ENCODE measurements around the gene TMTC1.

Gene TMTC1

GRCh38 chr12:29728030-29728429 lies 55.7 kb downstream of the TMTC1 start:
- Histone ChIP-seq H3K27me3 (ENCODE audit: low read depth) (no peaks in the 10 kb centered on the region), H3K4me3 (no peak overlapping the region), H3K36me3 (replicated peaks) (no peaks in the 10 kb centered on the region), H3K4me1 (peaks cover 13% of the 10 kb centered on the region), H3K9me3 (no peaks in the 10 kb centered on the region)
- no peak for DNase-seq (ENCODE audit: low spot score in 2 of 2)
- in situ Hi-C loops (cut with MboI; ENCODE audit: low sequenced_read_pairs), result no loop called here

- no peaks in the 10 kb centered on the region for H3K27me3 ChIP-seq (ENCODE audit: low read depth)
- H3K4me3 ChIP-seq, result no peak overlapping the region
- no peaks in the 10 kb centered on the region for H3K9me3 ChIP-seq
- H3K4me1 ChIP-seq, result peaks cover 9% of the 10 kb centered on the region
- no peaks in the 10 kb centered on the region for H3K36me3 ChIP-seq (replicated peaks)
- DNase-seq (ENCODE audit: low spot score in 2 of 2), result no peak
- in situ Hi-C loops (cut with MboI; ENCODE audit: low sequenced_read_pairs), result no loop called here
Observed at GRCh38 chr12:29726741-29727348, 56.9 kb downstream of the TMTC1 start.

DNA sequence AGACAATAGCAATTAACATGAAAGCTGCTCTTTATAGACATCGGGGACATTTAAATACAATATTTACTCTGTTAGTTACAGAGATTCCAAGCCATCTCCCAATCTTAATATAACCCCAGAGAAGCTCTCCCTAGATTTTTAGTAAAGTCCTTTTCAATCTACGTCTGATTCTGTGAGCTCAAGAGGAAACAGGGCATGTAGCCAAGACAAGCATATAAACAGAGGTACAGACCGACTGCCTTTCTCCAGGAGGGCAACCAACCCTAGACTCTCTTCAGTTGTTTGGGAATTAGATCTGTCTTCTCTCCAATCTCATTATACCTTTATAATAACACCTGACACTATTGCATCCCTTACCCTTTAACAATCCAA lies 57.4 kb downstream of the TMTC1 start:
- no peak for DNase-seq (ENCODE audit: low spot score in 2 of 2)
- Histone ChIP-seq H3K9me3 (no peaks in the 10 kb centered on the region), H3K27me3 (ENCODE audit: low read depth) (no peaks in the 10 kb centered on the region), H3K36me3 (replicated peaks) (no peaks in the 10 kb centered on the region), H3K4me3 (no peak overlapping the region), H3K4me1 (peaks cover 9% of the 10 kb centered on the region)
- in situ Hi-C loops (cut with MboI; ENCODE audit: low sequenced_read_pairs), result no loop called here

- Histone ChIP-seq H3K4me1 (peaks cover 9% of the 10 kb centered on the region), H3K9me3 (no peaks in the 10 kb centered on the region), H3K36me3 (replicated peaks) (no peaks in the 10 kb centered on the region), H3K4me3 (no peak overlapping the region), H3K27me3 (ENCODE audit: low read depth) (no peaks in the 10 kb centered on the region)
- peak; percentile 42 to 73 for DNase-seq (ENCODE audit: low spot score in 2 of 2)
- in situ Hi-C loops (cut with MboI; ENCODE audit: low sequenced_read_pairs), result no loop called here
Observed at GRCh38 chr12:29725587-29726320, 58.0 kb downstream of the TMTC1 start.

GRCh38 chr12:29722164-29722563 lies 61.6 kb downstream of the TMTC1 start:
- Histone ChIP-seq H3K4me3 (no peak overlapping the region), H3K9me3 (no peaks in the 10 kb centered on the region), H3K27me3 (ENCODE audit: low read depth) (no peaks in the 10 kb centered on the region), H3K4me1 (peaks cover 9% of the 10 kb centered on the region), H3K36me3 (replicated peaks) (no peaks in the 10 kb centered on the region)
- no peak for DNase-seq (ENCODE audit: low spot score in 2 of 2)
- in situ Hi-C loops (cut with MboI; ENCODE audit: low sequenced_read_pairs), result no loop called here

DNA sequence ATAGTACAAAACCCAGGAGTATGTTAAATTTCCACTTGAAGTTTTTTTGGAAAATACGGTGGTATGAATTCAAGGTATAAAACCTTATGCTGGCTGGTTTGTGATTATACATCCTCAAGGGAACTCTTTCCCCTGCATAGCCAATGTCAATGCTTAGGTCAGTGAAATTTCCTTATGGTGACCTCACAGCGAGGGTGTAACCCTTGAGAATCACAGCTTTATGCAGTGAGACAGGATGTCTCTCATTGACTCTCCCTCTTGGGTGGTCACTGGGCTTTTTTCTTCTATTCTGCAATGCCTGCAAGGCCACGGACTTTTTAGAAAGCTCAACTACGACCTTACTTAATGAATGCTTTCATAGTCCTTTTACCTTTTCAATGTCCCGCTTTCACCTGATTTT lies 64.4 kb downstream of the TMTC1 start:
- Histone ChIP-seq H3K4me3 (no peak overlapping the region), H3K9me3 (no peaks in the 10 kb centered on the region), H3K27me3 (ENCODE audit: low read depth) (no peaks in the 10 kb centered on the region), H3K36me3 (replicated peaks) (no peaks in the 10 kb centered on the region), H3K4me1 (no peaks in the 10 kb centered on the region)
- in situ Hi-C loops (cut with MboI; ENCODE audit: low sequenced_read_pairs), result no loop called here
- DNase-seq (ENCODE audit: low spot score in 2 of 2), result no peak

GRCh38 chr12:29717540-29718100 lies 66.1 kb downstream of the TMTC1 start:
- DNase-seq (ENCODE audit: low spot score in 2 of 2), result no peak
- in situ Hi-C loops (cut with MboI; ENCODE audit: low sequenced_read_pairs), result no loop called here
- Histone ChIP-seq H3K9me3 (no peaks in the 10 kb centered on the region), H3K4me1 (no peaks in the 10 kb centered on the region), H3K4me3 (no peak overlapping the region), H3K27me3 (ENCODE audit: low read depth) (no peaks in the 10 kb centered on the region), H3K36me3 (replicated peaks) (no peaks in the 10 kb centered on the region)

DNA sequence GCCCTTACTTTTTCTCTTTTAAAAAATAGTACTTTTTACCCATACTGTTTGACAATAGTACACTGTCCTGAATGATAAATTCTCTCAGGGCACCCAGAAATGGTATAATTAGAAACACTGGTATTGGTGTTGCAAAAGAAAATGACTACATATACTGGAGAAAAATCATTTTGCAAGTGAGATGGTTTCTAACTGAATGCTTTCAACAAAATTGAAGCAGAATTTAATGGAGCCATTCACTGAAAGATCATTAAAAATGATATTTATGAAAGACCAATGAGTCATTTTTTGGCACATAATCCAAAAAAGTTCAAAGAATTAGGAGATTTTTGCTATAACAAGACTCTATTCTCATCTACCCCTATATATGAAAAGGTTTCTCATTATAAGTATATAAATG lies 68.8 kb downstream of the TMTC1 start:
- no peak for DNase-seq (ENCODE audit: low spot score in 2 of 2)
- in situ Hi-C loops (cut with MboI; ENCODE audit: low sequenced_read_pairs), result no loop called here

DNA sequence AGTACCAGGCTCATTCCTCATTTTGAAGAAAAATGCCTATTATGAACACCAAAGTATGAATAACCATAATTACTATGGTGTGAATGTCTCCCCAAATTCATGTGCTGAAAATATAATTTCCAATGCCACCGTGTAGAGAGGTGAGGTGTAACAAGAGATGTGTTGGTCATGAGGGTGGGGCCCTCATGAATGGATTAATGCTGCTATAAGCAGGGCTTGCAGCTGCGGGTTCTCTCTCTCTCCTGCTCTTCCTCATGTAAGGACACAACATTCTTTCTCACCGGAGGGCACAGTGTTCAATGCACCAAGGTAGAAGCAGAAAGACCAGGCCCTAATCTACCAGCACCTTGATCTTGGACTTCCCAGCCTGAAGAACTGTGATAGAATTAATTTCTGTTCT lies 70.0 kb downstream of the TMTC1 start:
- in situ Hi-C loops (cut with MboI; ENCODE audit: low sequenced_read_pairs), result no loop called here
- Histone ChIP-seq H3K4me3 (no peak overlapping the region), H3K4me1 (no peaks in the 10 kb centered on the region), H3K36me3 (replicated peaks) (no peaks in the 10 kb centered on the region), H3K9me3 (no peaks in the 10 kb centered on the region), H3K27me3 (ENCODE audit: low read depth) (no peaks in the 10 kb centered on the region)
- DNase-seq (ENCODE audit: low spot score in 2 of 2), result no peak

More for the DNA sequence above, 68.8 kb downstream of the TMTC1 start:
- Histone ChIP-seq H3K36me3 (replicated peaks) (no peaks in the 10 kb centered on the region), H3K9me3 (no peaks in the 10 kb centered on the region), H3K27me3 (ENCODE audit: low read depth) (no peaks in the 10 kb centered on the region), H3K4me3 (no peak overlapping the region), H3K4me1 (no peaks in the 10 kb centered on the region)

GRCh38 chr12:29711381-29711780 lies 72.4 kb downstream of the TMTC1 start:
- Histone ChIP-seq H3K9me3 (no peaks in the 10 kb centered on the region), H3K4me3 (no peak overlapping the region), H3K36me3 (replicated peaks) (no peaks in the 10 kb centered on the region), H3K4me1 (peaks cover 2% of the 10 kb centered on the region; the same call in 1 of the 2 replicates), H3K27me3 (ENCODE audit: low read depth) (no peaks in the 10 kb centered on the region)
- DNase-seq (ENCODE audit: low spot score in 2 of 2), result no peak
- in situ Hi-C loops (cut with MboI; ENCODE audit: low sequenced_read_pairs), result no loop called here

- H3K36me3 ChIP-seq (replicated peaks), result no peaks in the 10 kb centered on the region
- in situ Hi-C loops (cut with MboI; ENCODE audit: low sequenced_read_pairs), result no loop called here
- no peak overlapping the region for H3K4me3 ChIP-seq
- H3K4me1 ChIP-seq, result peaks cover 5% of the 10 kb centered on the region; the same call in 1 of the 2 replicates
- H3K27me3 ChIP-seq (ENCODE audit: low read depth), result no peaks in the 10 kb centered on the region
- no peaks in the 10 kb centered on the region for H3K9me3 ChIP-seq
- no peak for DNase-seq (ENCODE audit: low spot score in 2 of 2)
Observed at GRCh38 chr12:29710104-29710503, 73.6 kb downstream of the TMTC1 start.

DNA sequence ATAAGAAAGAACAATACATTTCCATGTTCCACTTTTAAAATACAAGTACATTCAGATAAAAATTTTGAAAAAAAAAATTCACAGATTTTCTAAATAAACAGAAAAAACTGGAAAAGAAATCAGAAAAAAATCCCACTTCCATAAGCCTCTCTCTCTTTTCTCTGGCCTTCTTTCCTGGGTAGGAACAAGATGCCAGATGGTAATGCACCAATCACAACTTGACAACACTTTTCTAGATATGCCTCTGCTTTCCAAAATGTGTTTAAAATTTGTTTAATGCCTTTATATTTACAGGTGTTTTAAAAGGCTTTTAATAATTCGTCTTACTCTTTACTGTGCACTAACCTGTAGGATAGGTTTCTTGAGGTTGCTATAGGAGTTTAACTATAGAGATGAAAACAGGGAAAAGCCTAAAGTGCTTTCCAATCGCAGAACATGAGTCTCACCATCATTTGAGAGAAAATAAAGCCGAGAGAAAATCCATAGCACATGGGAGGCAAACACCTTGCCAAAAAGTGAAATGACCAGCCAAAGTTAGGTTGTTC lies 74.2 kb downstream of the TMTC1 start:
- H3K27me3 ChIP-seq (ENCODE audit: low read depth), result no peaks in the 10 kb centered on the region
- no peaks in the 10 kb centered on the region for H3K36me3 ChIP-seq (replicated peaks)
- H3K4me1 ChIP-seq, result peaks cover 5% of the 10 kb centered on the region; the same call in 1 of the 2 replicates
- no peak overlapping the region for H3K4me3 ChIP-seq
- no peaks in the 10 kb centered on the region for H3K9me3 ChIP-seq
- in situ Hi-C loops (cut with MboI; ENCODE audit: low sequenced_read_pairs), result no loop called here
- DNase-seq (ENCODE audit: low spot score in 2 of 2), result no peak

- no peaks in the 10 kb centered on the region for H3K36me3 ChIP-seq (replicated peaks)
- no peak for DNase-seq (ENCODE audit: low spot score in 2 of 2)
- H3K4me3 ChIP-seq, result no peak overlapping the region
- H3K4me1 ChIP-seq, result peaks cover 5% of the 10 kb centered on the region; the same call in 1 of the 2 replicates
- in situ Hi-C loops (cut with MboI; ENCODE audit: low sequenced_read_pairs), result no loop called here
- H3K9me3 ChIP-seq, result no peaks in the 10 kb centered on the region
- no peaks in the 10 kb centered on the region for H3K27me3 ChIP-seq (ENCODE audit: low read depth)
Observed at GRCh38 chr12:29709054-29709453, 74.7 kb downstream of the TMTC1 start.

GRCh38 chr12:29707846-29708245 lies 75.9 kb downstream of the TMTC1 start:
- H3K9me3 ChIP-seq, result no peaks in the 10 kb centered on the region
- no peak overlapping the region for H3K4me3 ChIP-seq
- no peak for DNase-seq (ENCODE audit: low spot score in 2 of 2)
- peaks cover 5% of the 10 kb centered on the region; the same call in 1 of the 2 replicates for H3K4me1 ChIP-seq
- no peaks in the 10 kb centered on the region for H3K27me3 ChIP-seq (ENCODE audit: low read depth)
- no peaks in the 10 kb centered on the region for H3K36me3 ChIP-seq (replicated peaks)
- in situ Hi-C loops (cut with MboI; ENCODE audit: low sequenced_read_pairs), result no loop called here

All from HAP-1 (cell line).